ENCODE measurements around the gene RPS21. TPM values are rescaled to one million over a fixed set of nuclear protein-coding genes. Genes with fewer than 3 reads are reported as not detected.

The RPS21 gene
- total and polyA plus RNA-seq, 2 of the 4 experiments (the other 2 are of a cell fraction), result 2,710 to 4,298 TPM

DNA sequence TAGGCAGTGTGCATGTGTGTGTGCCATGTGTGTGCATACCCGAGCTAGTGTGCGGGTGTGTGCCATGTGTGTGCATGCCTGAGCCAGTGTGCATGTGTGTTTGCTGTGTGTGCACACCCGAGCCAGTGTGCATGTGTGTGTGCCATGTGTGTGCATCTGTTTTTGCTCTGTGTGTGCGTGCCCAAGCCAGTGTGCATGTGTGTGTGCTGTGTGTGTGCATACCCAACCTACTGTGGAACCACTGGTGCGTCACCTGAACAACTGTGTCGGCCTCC lies 34.8 kb downstream of the RPS21 start:
- Histone ChIP-seq H3K4me2 (ENCODE audit: low read depth, low read length) (no peak overlapping the region), H3K4ac (ENCODE audit: low read depth, low read length) (no peak overlapping the region), H3K9ac (ENCODE audit: low read depth, low read length) (no peak overlapping the region), H2BK5ac (ENCODE audit: low read depth, low read length, poor library complexity, severe bottlenecking) (no peak overlapping the region), H3K27me3 (ENCODE audit: control insufficient read depth, insufficient read depth, low read length) (peaks cover 12% of the 10 kb centered on the region; the same call in 1 of the 2 replicates), H2AK5ac (ENCODE audit: low read depth, low read length) (no peak overlapping the region), H3K79me1 (ENCODE audit: low read depth in 1 of 2, low read length in 2 of 2) (no peaks in the 10 kb centered on the region), H4K20me1 (ENCODE audit: insufficient read depth, low read length) (no peaks in the 10 kb centered on the region; the same call in 1 of the 2 replicates), H2AFZ (replicated peaks; ENCODE audit: low read length, poor library complexity) (no peak overlapping the region), H3K23ac (ENCODE audit: low read depth, low read length) (no peak overlapping the region), H3K56ac (ENCODE audit: extremely low read depth, insufficient read depth, low read length) (no peak overlapping the region), H4K8ac (ENCODE audit: low read depth in 2 of 2, low read length in 2 of 2) (no peak overlapping the region), H2BK15ac (ENCODE audit: low read depth, low read length) (no peak overlapping the region), H3K9me1 (ENCODE audit: insufficient read depth, low read length) (peaks cover 6% of the 10 kb centered on the region; the same call in 1 of the 2 replicates), H3K4me3 (ENCODE audit: insufficient read depth, low read depth, low read length) (no peak overlapping the region), H4K91ac (ENCODE audit: insufficient read depth, low read depth, low read length) (no peak overlapping the region), H3K14ac (replicated peaks; ENCODE audit: low read depth, low read length) (no peak overlapping the region), H4K5ac (ENCODE audit: low read depth, low read length) (no peak overlapping the region), H3K27ac (ENCODE audit: insufficient read depth, low read length) (no peak overlapping the region), H2BK20ac (ENCODE audit: low read depth, low read length) (no peak overlapping the region), H3K4me1 (ENCODE audit: control insufficient read depth, insufficient read depth, low read length) (no peaks in the 10 kb centered on the region), H3K9me3 (ENCODE audit: control insufficient read depth, insufficient read depth, low read length) (no peaks in the 10 kb centered on the region), H3K18ac (ENCODE audit: low read depth, low read length) (no peak overlapping the region), H3K36me3 (ENCODE audit: control insufficient read depth, insufficient read depth, low read length) (no peaks in the 10 kb centered on the region), H2BK120ac (ENCODE audit: low read depth, low read length) (no peak overlapping the region), H2AK9ac (replicated peaks; ENCODE audit: low read depth, low read length, poor library complexity) (no peak overlapping the region)
- WGBS, 2 experiments (ENCODE audit: extremely low coverage in 2 of 2, insufficient read length in 1 of 2), result 61% methylated on average over 3 of the region's 6 CpGs; no CpG with 5 or more reads in 1 of the 2 experiments
- CTCF ChIA-PET, result no interaction called here
- BruUV-seq (replicated peaks), result no TSS peak
- ATAC-seq (ENCODE audit: low read depth) (no peak), DNase-seq (no peak)
- TF ChIP-seq NFE2L2 (IDR thresholded peaks at IDR 0.05; ENCODE audit: low read depth, low read length), result no peak
- TF ChIP-seq MXI1 (IDR thresholded peaks at IDR 0.05; ENCODE audit: borderline replicate concordance, low read depth, low read length), result no peak
- TF ChIP-seq MAFK (IDR thresholded peaks at IDR 0.05; ENCODE audit: low read depth, low read length), result no peak
- no peak for TF ChIP-seq FOS (IDR thresholded peaks at IDR 0.05; ENCODE audit: low read depth, low read length)
- TF ChIP-seq SMC3 (IDR thresholded peaks at IDR 0.05; ENCODE audit: low read depth, low read length), result no peak
- no peak for TF ChIP-seq BHLHE40 (IDR thresholded peaks at IDR 0.05; ENCODE audit: low read depth, low read length)
- TF ChIP-seq RCOR1 (IDR thresholded peaks at IDR 0.05; ENCODE audit: insufficient replicate concordance, low read length), result no peak
- no peak for TF ChIP-seq RAD21 (IDR thresholded peaks at IDR 0.05; ENCODE audit: low read length)
- TF ChIP-seq, protein P1, sequence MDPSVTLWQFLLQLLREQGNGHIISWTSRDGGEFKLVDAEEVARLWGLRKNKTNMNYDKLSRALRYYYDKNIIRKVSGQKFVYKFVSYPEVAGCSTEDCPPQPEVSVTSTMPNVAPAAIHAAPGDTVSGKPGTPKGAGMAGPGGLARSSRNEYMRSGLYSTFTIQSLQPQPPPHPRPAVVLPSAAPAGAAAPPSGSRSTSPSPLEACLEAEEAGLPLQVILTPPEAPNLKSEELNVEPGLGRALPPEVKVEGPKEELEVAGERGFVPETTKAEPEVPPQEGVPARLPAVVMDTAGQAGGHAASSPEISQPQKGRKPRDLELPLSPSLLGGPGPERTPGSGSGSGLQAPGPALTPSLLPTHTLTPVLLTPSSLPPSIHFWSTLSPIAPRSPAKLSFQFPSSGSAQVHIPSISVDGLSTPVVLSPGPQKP (IDR thresholded peaks at IDR 0.05; ENCODE audit: borderline replicate concordance, low read depth, low read length), result no peak
- TF ChIP-seq RFX5 (IDR thresholded peaks at IDR 0.05; ENCODE audit: low read depth, low read length), result no peak
- TF ChIP-seq, protein P2, sequence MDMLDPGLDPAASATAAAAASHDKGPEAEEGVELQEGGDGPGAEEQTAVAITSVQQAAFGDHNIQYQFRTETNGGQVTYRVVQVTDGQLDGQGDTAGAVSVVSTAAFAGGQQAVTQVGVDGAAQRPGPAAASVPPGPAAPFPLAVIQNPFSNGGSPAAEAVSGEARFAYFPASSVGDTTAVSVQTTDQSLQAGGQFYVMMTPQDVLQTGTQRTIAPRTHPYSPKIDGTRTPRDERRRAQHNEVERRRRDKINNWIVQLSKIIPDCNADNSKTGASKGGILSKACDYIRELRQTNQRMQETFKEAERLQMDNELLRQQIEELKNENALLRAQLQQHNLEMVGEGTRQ (IDR thresholded peaks at IDR 0.05; ENCODE audit: low read depth, low read length), result no peak
- no peak for TF ChIP-seq POLR2A (IDR thresholded peaks at IDR 0.05; ENCODE audit: low read depth, low read length)
- no peak for TF ChIP-seq CEBPB (IDR thresholded peaks at IDR 0.05; ENCODE audit: low read depth, low read length)
- TF ChIP-seq, protein P3, sequence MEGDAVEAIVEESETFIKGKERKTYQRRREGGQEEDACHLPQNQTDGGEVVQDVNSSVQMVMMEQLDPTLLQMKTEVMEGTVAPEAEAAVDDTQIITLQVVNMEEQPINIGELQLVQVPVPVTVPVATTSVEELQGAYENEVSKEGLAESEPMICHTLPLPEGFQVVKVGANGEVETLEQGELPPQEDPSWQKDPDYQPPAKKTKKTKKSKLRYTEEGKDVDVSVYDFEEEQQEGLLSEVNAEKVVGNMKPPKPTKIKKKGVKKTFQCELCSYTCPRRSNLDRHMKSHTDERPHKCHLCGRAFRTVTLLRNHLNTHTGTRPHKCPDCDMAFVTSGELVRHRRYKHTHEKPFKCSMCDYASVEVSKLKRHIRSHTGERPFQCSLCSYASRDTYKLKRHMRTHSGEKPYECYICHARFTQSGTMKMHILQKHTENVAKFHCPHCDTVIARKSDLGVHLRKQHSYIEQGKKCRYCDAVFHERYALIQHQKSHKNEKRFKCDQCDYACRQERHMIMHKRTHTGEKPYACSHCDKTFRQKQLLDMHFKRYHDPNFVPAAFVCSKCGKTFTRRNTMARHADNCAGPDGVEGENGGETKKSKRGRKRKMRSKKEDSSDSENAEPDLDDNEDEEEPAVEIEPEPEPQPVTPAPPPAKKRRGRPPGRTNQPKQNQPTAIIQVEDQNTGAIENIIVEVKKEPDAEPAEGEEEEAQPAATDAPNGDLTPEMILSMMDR (conservative IDR thresholded peaks at IDR 0.05; ENCODE audit: low read depth, low read length), result no peak
- no peak for TF ChIP-seq CHD1 (IDR thresholded peaks at IDR 0.05; ENCODE audit: low read depth, low read length)
- no peak for TF ChIP-seq MAZ (IDR thresholded peaks at IDR 0.05; ENCODE audit: borderline replicate concordance, low read depth, low read length)
- dilution Hi-C loops (cut with HindIII; ENCODE audit: low sequenced_read_pairs, unreplicated experiment) (no loop called here), in situ Hi-C loops (cut with MboI; ENCODE audit: low sequenced_read_pairs) (no loop called here), intact Hi-C loops (cut with micrococcal nuclease) (no loop called here)
- POLR2A ChIA-PET (ENCODE audit: unreplicated experiment), result no interaction called here

Data from IMR-90 (cell line).